ENCODE measurements around the gene PSMD2.
"Not testable (repeated sequence)": the region's sequence is repeated elsewhere in the genome, so short reads cannot be mapped to it uniquely, and the experiment has no call there.

Gene PSMD2

GRCh38 chr3:184261270-184261853, 37.7 kb upstream of the PSMD2 start, which contains the start of gene CAMK2N2:
Gene CAMK2N2, minus strand, starts transcription at chr3:184261553. Its CDS starts 268 bp downstream, at chr3:184261285.
- peaks cover 8 to 31% of the 10 kb centered on the region in 2 donors for H3K4me1 ChIP-seq (ENCODE audit: control insufficient read depth in 1 of 2, insufficient read depth in 2 of 2, low read length in 2 of 2)
- H3K27me3 ChIP-seq (ENCODE audit: low read depth, low read length): peaks cover 30% of the 10 kb centered on the region
- no peak within 1 kb of the TSS for H3K27ac ChIP-seq (ENCODE audit: low read length)

GRCh38 chr3:184261854-184262763, 36.9 kb upstream of the PSMD2 start:
- peaks cover 30% of the 10 kb centered on the region for H3K27me3 ChIP-seq (ENCODE audit: low read depth, low read length)
- H3K36me3 ChIP-seq (ENCODE audit: control insufficient read depth in 1 of 2, insufficient read depth in 2 of 2, low read length in 2 of 2): peaks cover 0 to 8% of the 10 kb centered on the region in 2 donors
- peaks cover 8 to 31% of the 10 kb centered on the region in 2 donors for H3K4me1 ChIP-seq (ENCODE audit: control insufficient read depth in 1 of 2, insufficient read depth in 2 of 2, low read length in 2 of 2)
- H3K4me3 ChIP-seq (ENCODE audit: low read depth in 1 of 2, low read length in 2 of 2): peak overlapping the region; percentile 7 to 59
- H3K27ac ChIP-seq (ENCODE audit: low read length): no peak overlapping the region
- no peaks in the 10 kb centered on the region for H3K9me3 ChIP-seq (ENCODE audit: control insufficient read depth in 1 of 2, low read length in 2 of 2)

More at GRCh38 chr3:184261270-184261853, 37.7 kb upstream of the PSMD2 start, which contains the start of gene CAMK2N2:
- Histone ChIP-seq H3K36me3 (ENCODE audit: control insufficient read depth in 1 of 2, insufficient read depth in 2 of 2, low read length in 2 of 2) (peaks cover 0 to 8% of the 10 kb centered on the region in 2 donors), H3K9me3 (ENCODE audit: control insufficient read depth in 1 of 2, low read length in 2 of 2) (no peaks in the 10 kb centered on the region), H3K4me3 (ENCODE audit: low read depth in 1 of 2, low read length in 2 of 2) (peak within 1 kb of the TSS; percentile 7 to 59)

GRCh38 chr3:184262764-184263179, 36.3 kb upstream of the PSMD2 start:
- peaks cover 8 to 31% of the 10 kb centered on the region in 2 donors for H3K4me1 ChIP-seq (ENCODE audit: control insufficient read depth in 1 of 2, insufficient read depth in 2 of 2, low read length in 2 of 2)
- peaks cover 0 to 8% of the 10 kb centered on the region in 2 donors for H3K36me3 ChIP-seq (ENCODE audit: control insufficient read depth in 1 of 2, insufficient read depth in 2 of 2, low read length in 2 of 2)
- H3K9me3 ChIP-seq (ENCODE audit: control insufficient read depth in 1 of 2, low read length in 2 of 2): no peaks in the 10 kb centered on the region
- H3K4me3 ChIP-seq (ENCODE audit: low read depth in 1 of 2, low read length in 2 of 2): no peak overlapping the region
- peaks cover 30% of the 10 kb centered on the region for H3K27me3 ChIP-seq (ENCODE audit: low read depth, low read length)
- no peak overlapping the region for H3K27ac ChIP-seq (ENCODE audit: low read length)

DNA sequence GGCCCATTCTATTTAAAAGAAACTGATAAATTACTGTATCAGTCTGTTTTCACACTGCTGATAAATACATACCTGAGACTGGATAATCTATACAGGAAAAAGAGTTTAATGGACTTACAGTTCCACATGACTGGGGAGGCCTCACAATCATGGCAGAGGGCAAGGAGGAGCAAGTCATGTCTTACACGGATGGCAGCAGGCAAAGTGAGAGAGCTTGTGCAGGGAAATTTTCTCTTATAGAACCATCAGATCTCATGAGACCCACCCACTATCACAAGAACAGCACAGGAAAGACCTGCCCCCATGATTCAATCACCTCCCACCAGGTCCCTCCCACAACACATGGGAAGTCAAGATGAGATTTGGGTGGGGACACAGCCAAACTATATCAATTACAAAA, 31.8 kb upstream of the PSMD2 start:
- not testable (repeated sequence) for H3K27ac ChIP-seq (ENCODE audit: low read length); H3K9me3 ChIP-seq (ENCODE audit: control insufficient read depth in 1 of 2, low read length in 2 of 2); H3K4me1 ChIP-seq (ENCODE audit: control insufficient read depth in 1 of 2, insufficient read depth in 2 of 2, low read length in 2 of 2); H3K4me3 ChIP-seq (ENCODE audit: low read depth in 1 of 2, low read length in 2 of 2); H3K36me3 ChIP-seq (ENCODE audit: control insufficient read depth in 1 of 2, insufficient read depth in 2 of 2, low read length in 2 of 2); H3K27me3 ChIP-seq (ENCODE audit: low read depth, low read length)

- Histone ChIP-seq H3K4me3 (ENCODE audit: low read depth in 1 of 2, low read length in 2 of 2) (no peak overlapping the region), H3K36me3 (ENCODE audit: control insufficient read depth in 1 of 2, insufficient read depth in 2 of 2, low read length in 2 of 2) (no peaks in the 10 kb centered on the region), H3K4me1 (ENCODE audit: control insufficient read depth in 1 of 2, insufficient read depth in 2 of 2, low read length in 2 of 2) (no peaks in the 10 kb centered on the region), H3K27ac (ENCODE audit: low read length) (no peak overlapping the region), H3K9me3 (ENCODE audit: control insufficient read depth in 1 of 2, low read length in 2 of 2) (no peaks in the 10 kb centered on the region), H3K27me3 (ENCODE audit: low read depth, low read length) (peaks cover 19% of the 10 kb centered on the region)
These were observed 26.8 kb upstream of the PSMD2 start for GRCh38 chr3:184272269-184272668.

DNA sequence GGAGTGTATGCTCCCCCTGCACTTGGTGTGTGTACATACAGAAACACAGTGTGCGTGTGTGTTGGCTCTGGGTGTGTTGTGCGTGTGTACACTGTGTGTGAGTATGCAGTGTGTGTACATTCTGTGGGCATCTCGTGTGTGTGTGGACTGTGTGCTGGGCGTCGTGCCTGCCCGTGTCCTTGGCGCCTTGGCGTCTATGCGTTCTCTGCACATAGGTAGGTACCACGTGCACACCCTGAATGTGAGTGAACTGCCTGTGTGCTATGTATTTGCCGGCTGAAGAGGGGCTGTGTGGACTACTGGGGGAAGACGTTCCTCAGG, 23.7 kb upstream of the PSMD2 start:
- H3K4me3 ChIP-seq (ENCODE audit: low read depth in 1 of 2, low read length in 2 of 2): no peak overlapping the region
- H3K27me3 ChIP-seq (ENCODE audit: low read depth, low read length): peaks cover 19% of the 10 kb centered on the region
- no peaks in the 10 kb centered on the region for H3K36me3 ChIP-seq (ENCODE audit: control insufficient read depth in 1 of 2, insufficient read depth in 2 of 2, low read length in 2 of 2)
- no peaks in the 10 kb centered on the region for H3K9me3 ChIP-seq (ENCODE audit: control insufficient read depth in 1 of 2, low read length in 2 of 2)
- no peaks in the 10 kb centered on the region for H3K4me1 ChIP-seq (ENCODE audit: control insufficient read depth in 1 of 2, insufficient read depth in 2 of 2, low read length in 2 of 2)
- H3K27ac ChIP-seq (ENCODE audit: low read length): no peak overlapping the region

- no peaks in the 10 kb centered on the region for H3K36me3 ChIP-seq (ENCODE audit: control insufficient read depth in 1 of 2, insufficient read depth in 2 of 2, low read length in 2 of 2)
- H3K9me3 ChIP-seq (ENCODE audit: control insufficient read depth in 1 of 2, low read length in 2 of 2): no peaks in the 10 kb centered on the region
- H3K27ac ChIP-seq (ENCODE audit: low read length): no peak within 1 kb of the TSS
- H3K4me1 ChIP-seq (ENCODE audit: control insufficient read depth in 1 of 2, insufficient read depth in 2 of 2, low read length in 2 of 2): no peaks in the 10 kb centered on the region
- peaks cover 19% of the 10 kb centered on the region for H3K27me3 ChIP-seq (ENCODE audit: low read depth, low read length)
- H3K4me3 ChIP-seq (ENCODE audit: low read depth in 1 of 2, low read length in 2 of 2): no peak within 1 kb of the TSS
These were observed 22.8 kb upstream of the PSMD2 start, which contains the start of gene ECE2 for GRCh38 chr3:184275961-184276910. Gene ECE2, plus strand, starts transcription at chr3:184276022. Its CDS starts 132 bp downstream, at chr3:184276154.

DNA sequence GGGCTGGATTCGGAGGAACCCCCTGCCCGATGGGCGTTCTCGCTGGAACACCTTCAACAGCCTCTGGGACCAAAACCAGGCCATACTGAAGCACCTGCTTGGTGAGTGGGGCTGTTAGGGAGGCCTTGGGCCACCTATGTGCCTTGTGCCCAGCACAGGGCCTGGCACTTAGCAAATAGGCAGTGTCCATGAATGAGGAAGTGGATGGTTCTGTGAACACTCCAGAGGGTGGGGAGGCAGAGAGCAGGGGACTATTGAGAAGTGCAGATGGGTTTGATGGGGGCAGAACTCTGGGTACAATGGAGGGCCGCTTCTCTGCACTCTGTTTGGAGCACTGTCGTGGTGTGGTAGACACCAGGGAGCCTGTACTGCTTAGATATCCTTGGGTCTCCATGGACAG, 21.7 kb upstream of the PSMD2 start:
- Histone ChIP-seq H3K36me3 (ENCODE audit: control insufficient read depth in 1 of 2, insufficient read depth in 2 of 2, low read length in 2 of 2) (no peaks in the 10 kb centered on the region), H3K4me3 (ENCODE audit: low read depth in 1 of 2, low read length in 2 of 2) (no peak overlapping the region), H3K4me1 (ENCODE audit: control insufficient read depth in 1 of 2, insufficient read depth in 2 of 2, low read length in 2 of 2) (no peaks in the 10 kb centered on the region), H3K27ac (ENCODE audit: low read length) (no peak overlapping the region), H3K27me3 (ENCODE audit: low read depth, low read length) (peaks cover 19% of the 10 kb centered on the region), H3K9me3 (ENCODE audit: control insufficient read depth in 1 of 2, low read length in 2 of 2) (no peaks in the 10 kb centered on the region)

- H3K36me3 ChIP-seq (ENCODE audit: control insufficient read depth in 1 of 2, insufficient read depth in 2 of 2, low read length in 2 of 2): no peaks in the 10 kb centered on the region
- no peaks in the 10 kb centered on the region for H3K4me1 ChIP-seq (ENCODE audit: control insufficient read depth in 1 of 2, insufficient read depth in 2 of 2, low read length in 2 of 2)
- H3K9me3 ChIP-seq (ENCODE audit: control insufficient read depth in 1 of 2, low read length in 2 of 2): no peaks in the 10 kb centered on the region
- H3K27me3 ChIP-seq (ENCODE audit: low read depth, low read length): no peaks in the 10 kb centered on the region
- H3K4me3 ChIP-seq (ENCODE audit: low read depth in 1 of 2, low read length in 2 of 2): no peak overlapping the region
- no peak overlapping the region for H3K27ac ChIP-seq (ENCODE audit: low read length)
These were observed 16.1 kb upstream of the PSMD2 start for GRCh38 chr3:184282941-184283340.

GRCh38 chr3:184283681-184284080, 15.4 kb upstream of the PSMD2 start:
- H3K27ac ChIP-seq (ENCODE audit: low read length): no peak overlapping the region
- H3K9me3 ChIP-seq (ENCODE audit: control insufficient read depth in 1 of 2, low read length in 2 of 2): no peaks in the 10 kb centered on the region

DNA sequence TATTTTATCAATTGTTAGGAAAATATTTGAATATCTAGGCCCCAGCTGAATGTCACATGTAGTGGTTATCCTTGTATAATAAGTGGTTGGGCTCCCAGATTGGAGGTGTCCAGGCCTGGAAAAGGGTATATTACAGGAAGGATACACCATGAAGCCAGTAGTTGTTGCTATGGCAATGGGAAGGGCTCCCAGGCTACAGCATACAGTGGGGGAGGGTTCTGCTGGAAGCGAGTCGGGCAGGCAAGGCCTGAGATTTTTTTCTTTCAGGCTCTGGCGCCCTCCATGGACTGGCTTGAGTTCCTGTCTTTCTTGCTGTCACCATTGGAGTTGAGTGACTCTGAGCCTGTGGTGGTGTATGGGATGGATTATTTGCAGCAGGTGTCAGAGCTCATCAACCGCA, 14.3 kb upstream of the PSMD2 start:
- no peaks in the 10 kb centered on the region for H3K27me3 ChIP-seq (ENCODE audit: low read depth, low read length)
- H3K9me3 ChIP-seq (ENCODE audit: control insufficient read depth in 1 of 2, low read length in 2 of 2): no peaks in the 10 kb centered on the region
- no peaks in the 10 kb centered on the region for H3K4me1 ChIP-seq (ENCODE audit: control insufficient read depth in 1 of 2, insufficient read depth in 2 of 2, low read length in 2 of 2)
- no peak overlapping the region for H3K4me3 ChIP-seq (ENCODE audit: low read depth in 1 of 2, low read length in 2 of 2)
- H3K27ac ChIP-seq (ENCODE audit: low read length): no peak overlapping the region
- no peaks in the 10 kb centered on the region for H3K36me3 ChIP-seq (ENCODE audit: control insufficient read depth in 1 of 2, insufficient read depth in 2 of 2, low read length in 2 of 2)

More at GRCh38 chr3:184283681-184284080, 15.4 kb upstream of the PSMD2 start:
- H3K27me3 ChIP-seq (ENCODE audit: low read depth, low read length): no peaks in the 10 kb centered on the region
- no peaks in the 10 kb centered on the region for H3K4me1 ChIP-seq (ENCODE audit: control insufficient read depth in 1 of 2, insufficient read depth in 2 of 2, low read length in 2 of 2)
- no peak overlapping the region for H3K4me3 ChIP-seq (ENCODE audit: low read depth in 1 of 2, low read length in 2 of 2)
- no peaks in the 10 kb centered on the region for H3K36me3 ChIP-seq (ENCODE audit: control insufficient read depth in 1 of 2, insufficient read depth in 2 of 2, low read length in 2 of 2)

Measured in muscle layer of duodenum (tissue), 2 donors.